Measurements from ENCODE around the gene PITX3.

DNA sequence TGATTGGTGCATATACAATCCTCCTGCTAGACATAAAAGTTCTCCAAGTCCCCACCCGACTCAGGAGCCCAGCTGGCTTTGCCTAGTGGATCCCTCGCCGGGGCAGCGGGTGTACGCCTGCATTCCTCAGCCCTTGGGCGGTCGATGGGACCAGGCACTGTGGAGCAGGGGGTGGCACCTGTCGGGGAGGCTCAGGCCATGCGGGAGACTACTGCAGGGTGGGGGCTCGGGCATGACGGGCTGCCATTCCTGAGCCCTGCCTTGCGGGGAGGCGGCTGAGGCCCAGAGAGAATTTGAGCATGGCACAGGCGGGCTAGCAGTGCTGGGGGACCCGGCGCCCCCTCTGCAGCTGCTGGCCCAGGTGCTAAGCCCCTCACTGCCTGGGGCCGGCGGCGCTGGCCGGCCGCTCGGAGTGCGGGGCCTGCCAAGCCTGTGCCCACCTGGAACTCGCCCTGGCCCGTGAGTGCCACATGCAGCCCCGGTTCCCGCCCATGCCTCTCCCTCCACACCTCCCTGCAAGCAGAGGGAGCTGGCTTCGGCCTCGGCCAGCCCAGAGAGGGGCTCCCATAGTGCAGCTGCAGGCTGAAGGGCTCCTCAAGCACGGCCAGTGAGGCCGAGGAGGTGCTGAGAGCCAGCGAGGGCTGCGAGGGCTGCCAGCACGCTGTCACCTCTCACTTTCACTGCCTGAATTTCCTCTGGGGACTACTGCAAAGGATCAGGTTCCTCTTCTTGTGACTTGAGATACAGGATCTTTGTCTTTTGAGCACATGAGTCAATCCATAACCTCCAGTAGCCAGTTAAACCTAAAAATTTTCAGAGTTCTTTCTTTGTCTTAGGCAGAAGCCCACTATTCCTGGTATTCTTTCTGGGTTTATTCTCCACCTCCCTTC, 40.3 kb downstream of the PITX3 start:
- TF ChIP-seq, protein P1, sequence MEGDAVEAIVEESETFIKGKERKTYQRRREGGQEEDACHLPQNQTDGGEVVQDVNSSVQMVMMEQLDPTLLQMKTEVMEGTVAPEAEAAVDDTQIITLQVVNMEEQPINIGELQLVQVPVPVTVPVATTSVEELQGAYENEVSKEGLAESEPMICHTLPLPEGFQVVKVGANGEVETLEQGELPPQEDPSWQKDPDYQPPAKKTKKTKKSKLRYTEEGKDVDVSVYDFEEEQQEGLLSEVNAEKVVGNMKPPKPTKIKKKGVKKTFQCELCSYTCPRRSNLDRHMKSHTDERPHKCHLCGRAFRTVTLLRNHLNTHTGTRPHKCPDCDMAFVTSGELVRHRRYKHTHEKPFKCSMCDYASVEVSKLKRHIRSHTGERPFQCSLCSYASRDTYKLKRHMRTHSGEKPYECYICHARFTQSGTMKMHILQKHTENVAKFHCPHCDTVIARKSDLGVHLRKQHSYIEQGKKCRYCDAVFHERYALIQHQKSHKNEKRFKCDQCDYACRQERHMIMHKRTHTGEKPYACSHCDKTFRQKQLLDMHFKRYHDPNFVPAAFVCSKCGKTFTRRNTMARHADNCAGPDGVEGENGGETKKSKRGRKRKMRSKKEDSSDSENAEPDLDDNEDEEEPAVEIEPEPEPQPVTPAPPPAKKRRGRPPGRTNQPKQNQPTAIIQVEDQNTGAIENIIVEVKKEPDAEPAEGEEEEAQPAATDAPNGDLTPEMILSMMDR (IDR thresholded peaks at IDR 0.05) = no peak
- TF ChIP-seq POLR2A (IDR thresholded peaks at IDR 0.05) = no peak

Data from Peyer's patch (tissue), 4 donors.